ENCODE data around the gene SUGCT. TPM values are rescaled to one million over a fixed set of nuclear protein-coding genes. Genes with fewer than 3 reads are reported as not detected.

The SUGCT gene
- total RNA-seq, 1 experiment from 2014 or later: 5.4 TPM

GRCh38 chr7:40682696-40683095 is 547.9 kb downstream of the SUGCT start:
- no peak overlapping the region for H2BK120ac ChIP-seq (ENCODE audit: low read depth, low read length, poor library complexity, severe bottlenecking)
- no peaks in the 10 kb centered on the region for H3K9me3 Mint-ChIP-seq
- no peak overlapping the region for H3K23ac ChIP-seq (ENCODE audit: insufficient read length, low read depth, low read length)
- no peak overlapping the region for H4K8ac ChIP-seq (replicated peaks; ENCODE audit: insufficient read length, low read depth, low read length)
- no peak overlapping the region for H3K4me2 ChIP-seq (ENCODE audit: insufficient read depth, insufficient read length, low read length)
- H3K79me1 ChIP-seq (ENCODE audit: insufficient read depth, low read depth, low read length, poor library complexity, severe bottlenecking): no peaks in the 10 kb centered on the region
- H3K27ac ChIP-seq (ENCODE audit: insufficient read length, low read depth, low read length): no peak overlapping the region
- H3K4me1 ChIP-seq (ENCODE audit: insufficient read depth, low read length): no peaks in the 10 kb centered on the region
- H3K23me2 ChIP-seq (ENCODE audit: insufficient read length, low read depth, low read length, poor library complexity, severe bottlenecking): no peaks in the 10 kb centered on the region
- no peaks in the 10 kb centered on the region for H3K9me3 ChIP-seq (ENCODE audit: control insufficient read depth, low read depth, low read length)
- no peak overlapping the region for H4K5ac ChIP-seq (ENCODE audit: insufficient read length, low read depth, low read length)
- H3K4ac ChIP-seq (ENCODE audit: low read depth, low read length): no peak overlapping the region
- H2AK5ac ChIP-seq (ENCODE audit: insufficient read length, low read length): no peak overlapping the region
- H3K27me3 Mint-ChIP-seq (ENCODE audit: low read depth): no peaks in the 10 kb centered on the region; the same call in 1 of the 2 replicates
- H4K20me1 ChIP-seq (ENCODE audit: control insufficient read depth, insufficient read depth, insufficient read length): no peaks in the 10 kb centered on the region
- H3K14ac ChIP-seq (ENCODE audit: insufficient read depth, low read length): no peak overlapping the region
- H3K9ac ChIP-seq (ENCODE audit: extremely low read depth, insufficient read length, low read length): no peak overlapping the region
- DNase-seq: no peak
- no peak overlapping the region for H2BK20ac ChIP-seq (ENCODE audit: low read depth, low read length, poor library complexity, severe bottlenecking)
- H3K27ac Mint-ChIP-seq: no peak overlapping the region
- H2AFZ ChIP-seq (ENCODE audit: low read length): no peak overlapping the region
- no peak overlapping the region for H2BK5ac ChIP-seq (ENCODE audit: insufficient read length, low read length)
- H3K36me3 Mint-ChIP-seq (ENCODE audit: insufficient read depth in 1 of 3, low read depth in 3 of 3): no peaks in the 10 kb centered on the region
- H4K91ac ChIP-seq (ENCODE audit: insufficient read length, low read depth, low read length): no peak overlapping the region
- H3K27me3 ChIP-seq (ENCODE audit: insufficient read depth, low read length): no peaks in the 10 kb centered on the region
- no peaks in the 10 kb centered on the region for H3K79me2 ChIP-seq (ENCODE audit: insufficient read depth, low read length)
- no peak overlapping the region for H2BK15ac ChIP-seq (ENCODE audit: low read depth, low read length)
- no peak overlapping the region for H3K56ac ChIP-seq (ENCODE audit: insufficient read length, low read depth, low read length)
- H2BK12ac ChIP-seq (ENCODE audit: insufficient read length, low read depth, low read length): no peak overlapping the region
- H3K18ac ChIP-seq (ENCODE audit: insufficient read length, low read depth, low read length): no peak overlapping the region
- H3K4me1 Mint-ChIP-seq: peaks cover 2 to 3% of the 10 kb centered on the region in 2 experiments; a peak in 1 of 4 replicates
- H3T11ph ChIP-seq (ENCODE audit: low read length): no peak overlapping the region
- H3K4me3 Mint-ChIP-seq: no peak overlapping the region
- TF ChIP-seq CTCF (conservative IDR thresholded peaks at IDR 0.05): no peak
